ENCODE data around the gene MYG1.

Gene MYG1

GRCh38 chr12:53344487-53344823 lies 45.0 kb downstream of the MYG1 start:
- DNase-seq (ENCODE audit: low read depth), result no peak
- peak overlapping the region; percentile 23 for H3K4me3 ChIP-seq (ENCODE audit: low read length)
- no peak for TF ChIP-seq CTCF (IDR thresholded peaks at IDR 0.05; ENCODE audit: insufficient read depth, low read depth, low read length, missing control alignments)

DNA sequence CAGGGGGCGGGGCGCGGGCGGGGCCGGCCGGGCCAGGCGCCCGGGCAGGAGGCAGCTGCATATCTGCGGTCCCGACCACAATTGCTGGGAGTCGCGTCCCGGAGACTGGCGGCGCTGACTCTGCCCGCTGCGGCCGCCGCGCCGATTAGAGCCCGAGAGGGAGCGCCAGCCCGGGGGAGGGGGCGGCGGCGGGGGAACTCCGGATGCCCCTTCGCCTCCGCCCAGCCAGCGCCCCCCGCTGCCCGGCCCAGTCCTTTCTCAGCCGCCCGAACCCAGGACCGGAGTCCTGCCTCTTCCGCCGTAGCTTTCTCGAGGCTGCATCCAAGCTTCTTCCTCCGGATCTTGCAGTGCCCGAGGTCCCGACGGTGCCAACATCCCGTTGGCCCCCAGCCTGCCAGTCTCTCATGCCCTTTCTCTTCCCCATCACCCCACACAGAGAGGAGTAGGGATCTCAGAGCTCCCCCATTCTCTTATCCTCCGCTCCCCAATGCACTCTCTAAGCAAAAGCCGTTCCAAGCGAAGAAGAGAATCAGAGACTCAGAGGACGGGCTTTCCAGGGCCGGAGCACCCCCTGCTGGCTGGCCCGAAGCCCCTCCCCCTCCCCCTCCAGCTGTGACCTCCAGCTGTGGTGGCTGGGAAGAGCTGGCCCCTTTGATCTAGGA lies 45.5 kb downstream of the MYG1 start:
- peak overlapping the region; percentile 60 for H3K4me3 ChIP-seq (ENCODE audit: low read length)
- TF ChIP-seq CTCF (IDR thresholded peaks at IDR 0.05; ENCODE audit: insufficient read depth, low read depth, low read length, missing control alignments), result peak; percentile 65
- DNase-seq (ENCODE audit: low read depth), result peak; percentile 71

DNA sequence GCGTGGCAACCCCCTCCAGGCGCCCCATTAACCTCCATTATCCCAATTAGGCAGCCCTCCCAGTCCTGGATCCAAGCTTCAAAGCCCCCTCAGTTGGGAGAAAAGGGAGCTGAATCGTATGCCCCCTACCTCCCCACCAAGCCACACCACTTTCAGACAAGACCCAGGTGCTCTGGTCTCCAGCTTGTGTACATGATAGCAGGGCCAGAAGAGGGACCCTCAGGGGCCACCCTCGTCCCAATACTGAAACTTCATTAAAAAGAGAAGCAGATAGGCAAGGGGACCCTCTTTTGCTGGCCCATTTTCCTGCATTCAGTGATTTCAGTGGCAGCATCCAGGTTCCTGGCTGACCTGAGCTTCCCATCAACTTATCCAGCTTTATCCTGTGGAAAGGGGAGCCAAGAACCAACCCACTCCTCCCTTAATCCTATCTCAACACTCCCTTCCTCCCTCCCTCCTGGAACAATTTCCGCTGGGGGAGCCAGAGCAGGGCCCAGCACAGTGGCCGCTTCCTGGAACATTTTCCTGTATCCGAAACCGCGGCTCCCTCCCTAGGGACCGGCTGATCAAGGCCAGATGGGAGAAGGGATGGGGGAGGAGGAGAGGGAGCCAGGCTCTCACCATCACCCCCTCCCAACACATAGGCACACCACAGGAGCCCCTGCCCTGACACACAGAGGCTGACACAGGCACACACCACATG lies 46.1 kb downstream of the MYG1 start:
- TF ChIP-seq CTCF (IDR thresholded peaks at IDR 0.05; ENCODE audit: insufficient read depth, low read depth, low read length, missing control alignments), result no peak
- no peak overlapping the region for H3K4me3 ChIP-seq (ENCODE audit: low read length)
- DNase-seq (ENCODE audit: low read depth), result no peak

GRCh38 chr12:53346491-53346890 lies 47.0 kb downstream of the MYG1 start:
- no peak for DNase-seq (ENCODE audit: low read depth)
- no peak for TF ChIP-seq CTCF (IDR thresholded peaks at IDR 0.05; ENCODE audit: insufficient read depth, low read depth, low read length, missing control alignments)
- H3K4me3 ChIP-seq (ENCODE audit: low read length), result no peak overlapping the region

DNA sequence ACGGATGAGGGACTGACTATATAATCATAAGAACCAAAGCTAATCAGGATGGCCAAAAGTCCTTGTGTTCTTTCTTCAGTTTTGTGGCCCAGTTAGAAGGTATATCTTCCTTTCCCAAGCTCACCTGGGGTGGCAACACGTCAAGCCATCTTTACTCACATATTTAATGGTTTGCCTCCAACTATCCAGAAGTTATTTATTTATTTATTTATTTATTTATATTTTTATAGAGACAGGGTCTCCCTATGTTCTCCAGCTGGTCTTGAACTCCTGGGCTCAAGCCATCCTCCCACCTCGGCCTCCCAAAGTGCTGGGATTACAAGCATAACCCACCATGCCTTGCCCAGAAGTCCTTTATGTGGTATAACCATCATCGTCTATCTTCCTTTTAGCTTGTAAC lies 48.4 kb downstream of the MYG1 start:
- TF ChIP-seq CTCF (IDR thresholded peaks at IDR 0.05; ENCODE audit: insufficient read depth, low read depth, low read length, missing control alignments), result no peak

DNA sequence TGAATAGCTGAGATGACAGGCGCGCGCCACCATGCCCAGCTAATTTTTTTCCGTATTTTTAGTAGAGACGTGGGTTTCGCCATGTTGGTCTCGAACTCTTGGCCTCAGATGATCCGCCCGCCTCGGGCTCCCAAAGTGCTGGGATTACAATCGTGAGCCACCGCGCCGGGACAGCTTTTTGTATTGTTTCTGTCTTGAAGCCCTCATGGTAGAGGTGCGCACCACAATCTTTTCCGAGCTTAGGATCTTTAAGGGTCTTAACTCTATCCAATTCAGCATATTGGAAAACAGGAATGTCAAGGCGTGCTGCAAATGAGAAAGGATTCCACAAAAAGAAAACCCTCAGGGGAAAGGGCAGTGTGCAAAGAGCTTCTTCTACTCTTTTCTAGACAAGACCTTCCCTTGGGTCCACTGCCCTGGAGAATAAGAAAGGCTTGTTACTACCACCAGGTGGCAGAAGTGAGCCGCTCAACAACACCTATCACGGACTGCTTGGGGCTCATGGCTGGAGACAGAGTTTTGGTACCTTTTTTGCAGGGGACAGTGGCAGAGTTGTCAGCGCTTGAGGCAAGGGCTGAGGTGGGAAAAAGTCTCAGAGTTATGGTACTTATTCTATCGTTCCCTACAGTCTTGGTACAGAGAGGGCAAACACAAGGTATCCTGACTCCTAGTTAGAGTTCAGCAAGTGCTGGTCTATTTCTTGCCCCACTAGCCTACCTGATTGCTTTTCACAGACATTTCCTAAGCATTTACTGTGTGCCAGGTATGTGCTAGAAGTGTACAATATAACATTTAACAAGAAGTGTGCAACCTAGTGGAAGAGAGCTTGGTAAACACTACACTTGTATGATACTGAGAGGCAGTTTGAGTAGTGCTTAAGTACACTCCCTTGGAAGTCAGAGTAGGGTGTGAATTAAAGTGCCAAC lies 53.1 kb downstream of the MYG1 start:
- TF ChIP-seq CTCF (IDR thresholded peaks at IDR 0.05; ENCODE audit: insufficient read depth, low read depth, low read length, missing control alignments), result peak; percentile 90
- H3K4me3 ChIP-seq (ENCODE audit: low read length), result no peak overlapping the region
- DNase-seq (ENCODE audit: low read depth), result peak; percentile 89

More for the DNA sequence above, 48.4 kb downstream of the MYG1 start:
- DNase-seq (ENCODE audit: low read depth), result no peak
- no peak overlapping the region for H3K4me3 ChIP-seq (ENCODE audit: low read length)
